Activated CD4-positive, alpha-beta T cell treated with anti-CD3 and anti-CD28 coated beads, Interleukin-2, Interleukin-4, amounts not matched to agents 100 ng/mL and 50 ng/mL, durations not matched to agents 16 hours and 8 hours (primary cell): ENCODE data around the gene TYR.
"Not testable (repeated sequence)": the region's sequence is repeated elsewhere in the genome, so short reads cannot be mapped to it uniquely, and the experiment has no call there.

Experiments
- DNase-seq: peaks from one replicate; pipeline ENCODE4 v3.0.0-alpha.2; 2020; ENCODE audit warnings: low spot score

The TYR gene

DNA sequence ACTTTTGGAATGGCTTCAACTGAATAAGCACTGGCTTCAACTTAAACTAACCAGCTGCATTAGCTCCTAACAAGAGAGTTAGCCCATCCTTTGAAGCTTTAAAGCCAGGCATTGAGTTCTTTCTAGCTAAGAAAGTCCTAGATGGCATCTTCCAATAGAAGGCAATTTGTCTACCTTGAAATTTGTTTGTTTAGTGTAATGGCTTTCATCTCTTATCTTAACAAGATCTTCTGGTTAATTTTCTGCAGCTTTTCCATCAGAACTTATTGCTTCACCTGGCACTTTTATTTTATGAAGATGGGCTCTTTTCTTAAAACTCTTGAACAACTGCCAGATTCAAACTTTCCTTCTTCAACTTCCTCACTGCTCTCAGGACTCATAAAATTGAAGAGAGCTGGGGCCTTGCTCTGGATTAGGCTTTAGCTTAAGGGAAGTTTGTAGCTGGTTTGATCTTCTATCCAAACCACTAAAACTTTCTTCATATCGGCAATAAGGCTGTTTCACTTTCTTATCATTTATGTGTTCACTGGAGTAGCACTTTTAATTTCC is 94.9 kb downstream of the TYR start:
- not testable (repeated sequence) for DNase-seq

DNA sequence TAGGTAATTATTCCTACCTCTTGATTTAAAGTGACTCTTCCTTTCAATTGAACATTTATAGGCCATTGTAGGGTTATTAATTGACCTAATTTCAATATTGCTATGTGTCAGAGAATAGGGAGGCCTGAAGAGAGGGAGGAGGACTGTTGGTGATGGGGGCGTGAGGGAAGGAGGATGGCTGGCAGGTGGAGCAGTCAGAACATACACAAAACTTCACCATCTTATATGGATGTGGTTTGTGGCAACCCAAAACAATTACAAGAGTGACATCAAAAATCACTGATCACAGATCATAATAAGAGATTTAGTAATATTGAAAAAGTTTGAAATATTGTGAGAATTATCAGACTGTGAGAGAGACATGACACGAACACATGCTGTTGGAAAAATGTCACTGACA is 95.5 kb downstream of the TYR start:
- peak; percentile 0 for DNase-seq

DNA sequence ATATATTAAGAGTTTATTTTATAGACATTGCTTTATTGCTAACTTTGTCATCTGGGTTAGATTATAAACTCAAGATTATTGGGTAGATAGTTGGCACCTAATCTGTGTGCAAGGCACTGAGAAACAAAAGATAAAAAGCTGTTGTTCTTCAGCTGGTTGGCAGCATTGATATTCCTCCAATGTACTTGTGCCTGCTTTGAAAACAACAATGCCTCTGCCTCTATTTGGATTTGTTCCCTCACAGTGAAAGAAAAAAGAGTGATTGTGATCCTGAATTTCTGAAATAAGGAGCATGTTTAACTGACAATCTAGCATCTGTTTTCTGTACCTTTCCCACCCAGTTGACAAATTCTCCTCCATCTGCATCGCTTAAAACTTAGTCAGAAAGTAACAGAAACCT is 98.3 kb downstream of the TYR start:
- no peak for DNase-seq

DNA sequence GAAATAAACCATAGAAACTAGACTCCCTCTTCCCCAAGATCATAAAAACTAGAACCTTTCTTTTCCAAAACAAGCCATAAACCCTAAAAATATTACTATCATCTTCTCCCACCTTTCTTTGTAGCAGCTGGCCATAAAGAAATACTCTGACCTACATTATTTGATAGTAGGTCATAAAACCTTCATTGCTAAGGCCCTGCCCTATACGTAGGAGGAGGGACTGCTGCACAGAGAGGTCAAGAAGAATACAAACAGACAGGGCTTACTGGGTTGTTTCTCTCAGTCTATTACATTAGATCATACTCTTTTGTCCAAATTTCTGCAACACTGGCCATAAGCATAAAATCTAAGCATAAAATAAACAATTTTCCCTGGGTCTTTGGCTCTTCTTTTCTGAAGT is 101.5 kb downstream of the TYR start:
- DNase-seq = no peak

DNA sequence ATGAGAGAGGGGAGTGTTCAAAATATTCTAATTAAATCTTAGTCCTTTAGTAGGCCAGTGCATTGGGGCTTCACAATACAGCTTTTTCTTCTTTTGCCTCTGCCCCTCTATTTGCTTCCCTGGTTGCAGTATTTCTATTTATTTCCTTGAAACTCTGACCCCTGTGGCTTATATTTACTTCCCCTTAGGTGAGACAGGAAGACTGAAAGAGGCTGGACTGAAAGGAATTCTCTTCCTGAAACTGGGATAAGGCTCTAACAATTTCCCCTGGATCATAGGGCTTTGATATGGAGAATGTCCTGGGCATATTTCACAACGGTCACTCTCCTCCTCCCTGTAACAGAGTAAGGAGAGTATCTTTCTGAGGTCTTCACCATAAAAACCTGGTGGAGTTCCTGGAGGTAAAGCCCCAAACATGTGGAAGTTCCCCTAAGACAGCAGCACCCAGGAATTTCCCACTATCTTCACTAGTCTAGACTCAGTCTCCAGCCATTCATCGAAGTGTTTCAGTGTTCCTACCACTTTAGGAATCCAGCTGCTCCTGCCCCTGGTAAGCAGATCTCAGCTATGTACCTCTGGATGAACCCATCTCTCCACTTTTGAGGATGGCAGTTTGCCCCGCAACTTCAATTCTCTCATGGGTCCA is 103.5 kb downstream of the TYR start:
- not testable (repeated sequence) for DNase-seq

DNA sequence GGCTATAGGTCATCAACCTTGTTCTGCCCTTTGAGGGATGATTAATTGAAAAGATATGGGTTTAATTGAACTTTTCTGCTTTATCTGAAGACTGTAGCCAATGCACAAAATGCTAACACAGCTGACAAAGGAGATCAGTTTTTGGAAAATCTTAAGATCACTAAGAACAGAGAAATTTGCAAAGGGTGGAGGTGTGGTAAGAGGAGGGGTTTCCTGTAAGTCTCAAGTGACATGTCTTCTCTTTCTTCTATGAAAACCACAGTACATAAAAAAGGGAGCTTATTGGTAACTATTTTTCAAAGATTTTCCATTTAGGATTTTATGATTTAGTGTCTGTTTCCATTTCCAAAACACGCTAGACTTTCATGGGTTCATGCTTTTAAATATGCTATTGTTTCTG is 108.9 kb downstream of the TYR start:
- DNase-seq = not testable (repeated sequence)

DNA sequence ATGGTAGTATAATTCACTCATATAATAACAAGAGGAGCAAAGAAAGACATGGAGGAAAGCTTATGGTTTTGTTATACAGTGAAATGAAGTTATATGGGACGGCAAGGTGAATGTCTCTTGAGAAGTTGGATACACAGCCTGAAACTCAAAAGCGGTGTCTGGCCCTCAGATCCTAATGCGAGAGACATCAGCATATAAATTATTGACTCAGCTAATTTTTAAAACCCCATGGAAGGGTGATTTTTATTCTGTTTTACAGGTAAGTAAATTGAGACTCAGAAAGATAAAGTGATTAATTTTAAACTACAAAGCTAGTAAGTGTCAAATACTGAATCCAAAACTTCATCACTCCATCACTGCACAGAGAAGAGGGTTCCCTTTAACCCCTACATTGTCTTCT is 110.3 kb downstream of the TYR start:
- not testable (repeated sequence) for DNase-seq

DNA sequence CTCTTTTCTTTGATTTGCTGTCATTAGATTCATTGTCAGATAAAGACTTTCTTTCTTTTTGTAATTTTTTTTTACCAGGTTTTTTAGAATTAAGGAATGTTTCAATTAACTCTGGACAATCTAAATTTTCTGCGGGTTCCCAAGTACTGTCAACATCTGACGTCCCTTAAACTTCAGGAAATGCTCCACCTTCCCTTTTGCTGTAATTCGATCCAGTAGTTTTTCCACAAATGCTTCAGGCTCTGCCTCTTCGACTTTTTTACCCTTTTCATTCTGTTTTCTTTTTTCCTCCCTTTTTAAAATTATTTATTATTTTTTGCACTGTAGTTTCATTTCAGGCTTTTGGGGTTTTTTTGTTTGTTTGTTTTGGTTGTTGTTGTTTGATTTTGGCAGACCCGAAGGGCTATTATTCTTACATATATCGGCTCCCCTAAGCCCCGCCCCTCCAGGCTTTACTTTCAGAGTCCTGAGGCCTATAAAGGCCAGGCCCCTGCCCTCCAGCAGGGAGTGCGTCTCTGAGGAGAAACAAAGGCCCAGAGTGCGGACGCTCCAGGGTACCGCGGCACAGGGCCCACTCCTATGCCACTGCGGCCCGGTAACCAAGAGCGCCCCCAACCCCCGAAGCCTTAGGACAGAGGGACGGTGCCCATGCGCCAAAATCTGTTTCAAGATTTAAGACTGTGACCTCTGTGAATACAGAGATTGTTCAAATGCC is 116.4 kb downstream of the TYR start:
- no peak for DNase-seq

DNA sequence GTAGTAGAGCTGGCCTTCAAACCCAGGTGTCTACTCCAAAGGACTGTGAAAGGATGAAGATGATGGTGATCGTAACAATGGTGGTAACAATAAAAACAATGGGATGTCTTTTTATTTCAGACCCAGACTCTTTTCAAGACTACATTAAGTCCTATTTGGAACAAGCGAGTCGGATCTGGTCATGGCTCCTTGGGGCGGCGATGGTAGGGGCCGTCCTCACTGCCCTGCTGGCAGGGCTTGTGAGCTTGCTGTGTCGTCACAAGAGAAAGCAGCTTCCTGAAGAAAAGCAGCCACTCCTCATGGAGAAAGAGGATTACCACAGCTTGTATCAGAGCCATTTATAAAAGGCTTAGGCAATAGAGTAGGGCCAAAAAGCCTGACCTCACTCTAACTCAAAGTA is 117.3 kb downstream of the TYR start:
- not testable (repeated sequence) for DNase-seq

DNA sequence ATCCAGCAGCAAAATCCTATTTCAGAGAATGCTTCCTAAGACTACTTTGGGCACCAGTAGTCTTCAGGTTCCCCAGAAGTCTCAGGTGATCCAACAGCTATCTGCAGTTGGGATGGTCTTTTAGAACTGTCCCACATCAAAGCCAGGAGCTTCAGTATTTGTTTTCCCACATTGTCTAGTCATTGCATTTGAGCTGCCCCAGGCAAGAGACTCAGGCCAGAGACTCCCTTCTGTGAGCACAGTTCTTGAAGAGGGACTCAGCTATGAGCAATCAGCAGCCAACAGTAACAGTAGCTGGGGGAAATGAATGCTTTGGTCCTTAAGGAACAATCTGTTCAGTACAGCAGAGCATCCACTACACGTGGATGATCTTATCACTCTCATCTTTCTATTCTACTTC is 125.4 kb downstream of the TYR start:
- not testable (repeated sequence) for DNase-seq

DNA sequence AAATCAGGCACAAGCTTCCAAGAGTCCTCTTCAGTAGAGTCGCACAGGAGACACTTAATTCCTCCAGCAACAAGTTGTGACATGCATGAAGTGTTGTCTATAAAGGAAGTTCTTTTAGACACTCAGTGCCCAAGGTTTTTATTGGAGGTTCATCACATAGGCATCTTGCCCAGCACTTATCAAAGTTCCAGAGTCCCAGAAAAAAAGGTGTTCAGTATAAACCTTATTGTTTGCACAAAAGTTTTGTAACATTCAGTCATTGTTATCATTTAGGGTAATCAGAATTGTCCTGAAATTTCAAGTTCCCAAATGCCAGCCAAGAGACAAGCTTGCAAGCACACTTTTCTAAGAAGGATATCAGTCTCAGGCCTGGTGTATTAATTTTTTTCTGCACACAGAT is 130.6 kb downstream of the TYR start:
- DNase-seq = not testable (repeated sequence)

DNA sequence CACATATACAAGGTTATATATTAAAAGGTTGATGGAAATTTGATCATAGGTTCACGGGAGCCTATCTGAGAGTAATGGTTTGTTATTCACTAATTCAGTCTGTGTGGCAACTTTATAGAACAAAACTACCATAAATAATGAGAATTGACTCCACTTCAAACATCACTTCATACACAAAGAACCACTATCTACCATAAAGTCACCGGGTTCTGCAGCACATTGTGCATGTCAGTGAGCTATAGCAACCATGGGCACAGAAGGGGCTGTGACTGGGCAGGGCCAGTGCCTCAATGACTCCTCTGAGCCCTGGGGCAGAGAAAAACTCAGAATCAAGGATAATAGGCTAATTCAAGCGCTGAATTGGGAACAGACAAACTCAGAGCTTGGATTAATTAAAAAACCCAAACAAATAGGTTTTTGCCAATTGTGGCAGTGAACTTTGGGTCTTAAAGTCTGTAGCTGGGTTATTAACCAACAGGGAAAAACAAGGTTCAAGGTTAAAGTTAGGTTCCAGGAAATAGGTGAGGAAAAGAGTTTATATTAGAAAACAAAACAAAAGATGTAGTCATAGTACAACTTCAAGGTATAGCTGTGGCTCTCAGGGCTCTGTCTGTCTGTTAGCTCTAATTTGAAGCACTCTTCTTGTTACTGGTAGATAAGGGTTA is 131.8 kb downstream of the TYR start:
- DNase-seq = not testable (repeated sequence)

DNA sequence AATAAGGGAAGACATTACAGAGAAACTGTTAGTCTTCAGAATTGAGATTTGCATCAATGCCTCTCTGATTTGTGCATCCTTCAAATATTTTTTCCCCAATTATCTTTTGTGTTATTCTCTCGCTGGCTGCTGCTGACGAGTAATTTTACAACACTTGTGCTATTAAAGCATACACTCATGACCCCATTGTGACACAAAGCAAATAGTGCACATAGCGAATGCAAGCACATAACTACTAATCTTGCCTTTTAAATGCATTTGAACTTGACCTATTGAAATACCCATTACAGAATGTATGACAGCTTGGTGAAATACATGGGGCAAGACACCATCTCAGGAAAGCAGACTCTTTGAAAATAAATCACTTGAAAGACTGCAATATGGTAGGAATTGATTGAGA is 132.9 kb downstream of the TYR start:
- not testable (repeated sequence) for DNase-seq

DNA sequence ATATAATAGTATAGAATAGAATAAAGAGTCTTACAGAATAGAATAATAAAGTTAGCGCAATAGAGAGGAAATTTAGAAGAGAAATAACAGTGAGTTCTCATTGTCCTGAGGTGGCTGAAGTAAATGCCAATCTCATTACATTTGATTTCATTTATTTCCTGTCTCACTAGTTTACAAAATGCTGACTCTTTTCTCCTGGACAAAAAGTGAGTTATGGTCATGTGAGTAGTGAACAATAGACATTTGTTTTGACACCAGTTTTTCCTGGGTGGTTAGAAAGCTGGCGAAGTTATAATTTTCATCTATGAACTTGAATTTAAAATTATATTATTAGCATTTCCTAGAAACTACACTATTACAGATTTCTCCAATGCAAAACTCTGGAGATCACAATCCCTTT is 143.7 kb downstream of the TYR start:
- no peak for DNase-seq

DNA sequence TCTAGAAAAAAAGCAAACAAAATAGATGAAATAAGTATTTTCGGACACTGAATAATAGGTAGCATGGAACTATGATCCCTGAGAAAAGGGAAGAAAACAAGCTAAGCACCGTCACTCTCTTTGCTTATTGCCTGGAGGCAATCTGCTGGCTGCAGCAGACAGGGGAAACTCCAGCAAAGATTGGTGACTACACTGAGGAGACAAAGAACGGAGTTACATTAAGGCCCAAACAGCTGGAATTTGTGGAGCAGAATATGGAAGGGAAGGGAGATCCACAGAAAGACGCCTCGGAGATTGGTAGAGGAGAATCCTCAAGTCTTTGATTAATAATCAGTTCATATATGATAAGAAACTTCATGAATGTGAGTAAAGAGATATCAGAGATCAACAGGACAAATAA is 150.2 kb downstream of the TYR start:
- no peak for DNase-seq

DNA sequence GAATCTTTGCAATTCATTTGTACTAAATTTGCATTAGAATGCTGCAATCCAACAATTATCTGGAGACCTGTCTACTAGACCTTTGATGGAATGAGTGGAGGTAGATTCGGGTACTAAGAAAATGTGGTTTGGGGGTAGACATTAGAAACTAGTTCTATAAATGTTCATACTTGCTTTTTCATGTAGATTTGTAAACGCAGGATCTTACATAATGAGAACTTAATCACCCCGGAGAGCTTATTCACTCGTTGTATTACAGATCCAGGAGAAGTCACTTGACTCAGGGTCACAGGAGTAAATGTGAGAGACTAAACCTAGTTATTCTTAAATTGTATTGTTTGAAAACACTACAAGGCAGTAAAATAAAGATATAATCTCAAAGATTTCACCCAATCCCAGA is 154.3 kb downstream of the TYR start:
- DNase-seq = not testable (repeated sequence)

DNA sequence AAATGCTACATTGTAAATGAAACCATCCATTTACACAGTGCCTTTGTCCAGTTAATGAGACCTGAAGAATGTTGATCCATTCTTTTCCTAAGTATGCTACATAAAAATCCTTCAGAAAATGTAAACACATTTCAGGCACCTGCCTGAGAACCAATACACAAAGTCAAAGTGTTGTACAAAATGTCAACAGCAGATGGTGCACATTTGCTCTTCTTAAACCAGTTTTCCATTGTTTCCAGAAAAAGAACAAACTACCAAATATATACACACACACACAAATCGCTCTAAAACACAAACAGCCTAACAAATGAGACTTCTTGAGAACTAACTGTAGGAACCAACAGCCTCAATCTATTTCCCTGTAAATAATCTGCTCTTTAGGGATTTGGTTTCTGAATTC is 156.0 kb downstream of the TYR start:
- DNase-seq = not testable (repeated sequence)

DNA sequence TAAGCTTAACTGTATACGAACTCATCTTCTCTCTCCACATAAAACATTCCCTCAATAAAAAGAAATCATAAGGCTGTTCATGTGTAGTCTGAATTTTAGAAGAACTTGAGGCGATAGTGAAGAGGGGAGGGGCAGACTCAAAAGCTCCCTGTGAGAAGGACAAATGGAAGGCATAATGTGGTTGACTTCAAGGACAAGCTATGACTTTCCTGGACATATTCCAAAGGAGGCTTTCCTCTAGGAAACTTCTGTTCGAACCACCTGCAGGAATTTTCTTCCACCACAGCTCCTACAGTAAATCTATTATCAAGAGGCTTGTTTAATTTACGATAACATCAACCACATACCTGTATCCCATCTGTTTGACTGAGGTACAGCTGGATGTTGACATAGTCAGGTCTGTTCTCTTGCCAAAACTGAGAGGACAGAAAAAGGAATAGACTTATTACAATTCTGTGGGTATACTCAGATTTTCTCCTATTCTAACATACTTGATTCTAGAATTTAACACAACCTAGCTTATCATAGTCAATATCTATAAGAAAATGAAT is 159.5 kb downstream of the TYR start:
- not testable (repeated sequence) for DNase-seq

DNA sequence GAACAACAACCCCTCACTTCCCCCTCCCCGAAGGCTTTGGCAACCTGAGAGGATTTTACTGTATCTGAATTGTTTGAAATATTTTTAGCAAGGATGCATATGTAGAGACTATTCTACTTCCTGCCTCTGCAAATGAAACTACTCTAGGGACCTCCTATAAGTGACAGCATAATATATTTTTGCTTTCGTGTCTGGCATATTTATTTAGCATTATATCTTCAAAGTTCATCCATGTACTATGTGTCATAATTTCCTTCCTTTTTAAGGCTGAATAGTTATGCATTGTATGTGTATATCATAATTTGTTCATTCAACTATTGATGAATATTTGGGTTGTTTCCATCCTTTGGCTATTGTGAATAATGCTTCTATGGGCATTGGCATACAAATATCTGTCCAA is 160.4 kb downstream of the TYR start:
- not testable (repeated sequence) for DNase-seq

DNA sequence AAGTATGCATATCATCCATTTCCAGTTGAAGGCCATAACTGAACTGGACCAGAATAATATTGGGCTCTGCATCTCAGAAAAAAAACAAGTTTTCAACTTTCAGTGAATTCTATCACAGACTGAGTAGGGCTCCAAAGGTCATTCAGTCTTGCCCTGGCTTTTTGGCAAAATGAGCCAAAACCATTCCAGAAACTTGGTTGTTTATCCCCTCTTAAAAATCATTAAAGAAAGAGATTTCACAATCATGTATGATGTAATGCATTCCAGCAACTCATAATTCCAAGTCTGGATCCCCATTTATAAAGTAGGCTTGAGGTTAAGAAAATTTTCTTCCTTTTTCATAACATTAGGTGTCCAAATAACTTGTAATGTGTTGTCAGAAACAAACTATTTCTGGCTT is 162.8 kb downstream of the TYR start:
- DNase-seq = not testable (repeated sequence)

DNA sequence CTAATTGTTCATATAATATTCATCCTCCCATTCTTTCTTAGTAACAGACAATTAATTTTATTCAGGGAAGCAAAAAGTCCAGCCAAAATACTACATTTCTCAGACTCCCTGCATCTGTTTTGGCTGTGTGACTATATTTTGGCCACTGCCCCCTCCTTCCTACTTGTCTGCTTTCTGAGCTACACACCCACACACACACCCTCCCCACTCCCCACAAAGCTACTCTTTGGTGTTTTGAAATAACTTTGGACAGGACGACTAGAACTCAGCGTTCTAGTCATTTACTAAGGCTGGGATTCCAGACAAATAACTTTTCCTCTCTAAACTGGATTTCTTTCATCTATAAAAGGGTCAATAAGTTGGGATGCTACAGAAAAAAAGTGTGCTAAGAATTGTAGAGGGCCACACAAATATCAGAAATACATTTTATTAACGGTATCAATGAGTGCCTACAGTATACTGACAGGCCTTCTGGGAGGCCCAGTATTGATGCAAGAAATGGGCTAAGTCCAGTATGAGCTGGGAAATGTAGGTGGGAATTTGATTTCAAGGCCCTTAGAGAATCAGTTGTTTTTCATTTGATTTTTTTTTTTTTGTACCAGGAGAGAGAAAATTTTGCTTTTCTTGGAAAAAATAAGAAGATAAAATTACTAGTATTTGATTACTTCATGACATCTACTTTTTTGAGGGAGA is 165.4 kb downstream of the TYR start:
- DNase-seq = not testable (repeated sequence)
